HepG2 (cell line): ENCODE data around the gene SUMO4. TPM values are rescaled to one million over a fixed set of nuclear protein-coding genes. Genes with fewer than 3 reads are reported as not detected.

Experiments
- CHD2 ChIP-seq: IDR thresholded peaks from 2 replicates; pipeline ENCODE4 v1.6.1; 2011; ENCODE audit warnings: low read depth, low read length, improper control_type of control experiment
- FOXA3 ChIP-seq: IDR thresholded peaks from 2 replicates; pipeline ENCODE4 v1.6.1; 2016; ENCODE audit warnings: missing genetic modification reagents, missing compliant biosample characterization
- GPN1 ChIP-seq: sonication (generic); formaldehyde crosslinking; IDR thresholded peaks from 2 replicates; pipeline ENCODE4 v1.5.1; 2020; ENCODE audit warnings: missing genetic modification reagents, borderline replicate concordance
- MBNL3 ChIP-seq: fragments of 250-450 bp; sonication (Bioruptor Pico); conservative IDR thresholded peaks from 2 replicates; pipeline ENCODE4 v1.8.0; 2022; ENCODE audit warnings: mild to moderate bottlenecking, inconsistent platforms
- MYPOP ChIP-seq: sonication (generic); formaldehyde crosslinking; IDR thresholded peaks from 2 replicates; pipeline ENCODE4 v1.8.1; 2023; ENCODE audit warnings: mild to moderate bottlenecking, moderate library complexity, missing genetic modification reagents
- NFIC ChIP-seq: IDR thresholded peaks from 2 replicates; pipeline ENCODE4 v1.6.1; 2012; ENCODE audit warnings: mild to moderate bottlenecking, low read length, inconsistent platforms
- NRL ChIP-seq: sonication (generic); formaldehyde crosslinking; IDR thresholded peaks from 2 replicates; pipeline ENCODE4 v1.5.0; 2020; ENCODE audit warnings: missing genetic modification reagents, mild to moderate bottlenecking, moderate library complexity, borderline replicate concordance
- PHB2 ChIP-seq: fragments of 450-650 bp; IDR thresholded peaks from 2 replicates; pipeline ENCODE4 v1.6.1; 2018; ENCODE audit not compliant: partially characterized antibody
- RFX1 ChIP-seq: fragments of 450-650 bp; IDR thresholded peaks from 2 replicates; pipeline ENCODE4 v1.6.1; 2017
- SALL2 ChIP-seq: sonication (generic); formaldehyde crosslinking; IDR thresholded peaks from 2 replicates; pipeline ENCODE4 v1.8.1; 2023; ENCODE audit warnings: mild to moderate bottlenecking, missing genetic modification reagents, inconsistent platforms
- SATB2 ChIP-seq: sonication (generic); formaldehyde crosslinking; IDR thresholded peaks from 2 replicates; pipeline ENCODE4 v1.5.0; 2020; ENCODE audit warnings: missing genetic modification reagents
- SMARCE1 ChIP-seq: fragments of 450-650 bp; IDR thresholded peaks from 2 replicates; pipeline ENCODE4 v1.6.1; 2017; ENCODE audit warnings: borderline replicate concordance
- TAF15 ChIP-seq: fragments of 200-400 bp; formaldehyde crosslinking; IDR thresholded peaks from one replicate; pipeline ENCODE4 v1.6.1; 2018; ENCODE audit warnings: mild to moderate bottlenecking, low read depth, low read length; ENCODE audit not compliant: poor library complexity, severe bottlenecking
- THAP11 ChIP-seq: IDR thresholded peaks from 2 replicates; pipeline ENCODE4 v1.6.1; 2016; ENCODE audit warnings: missing biosample characterization, missing genetic modification reagents
- ZBTB3 ChIP-seq: sonication (generic); formaldehyde crosslinking; IDR thresholded peaks from 2 replicates; pipeline ENCODE4 v1.4.0; 2020; ENCODE audit warnings: low read depth, mild to moderate bottlenecking, moderate library complexity, missing genetic modification reagents, borderline replicate concordance
- ZFP1 ChIP-seq: IDR thresholded peaks from 2 replicates; pipeline ENCODE4 v1.6.1; 2016
- ZFP37 ChIP-seq: sonication (generic); formaldehyde crosslinking; IDR thresholded peaks from 2 replicates; pipeline ENCODE4 v1.4.0; 2020; ENCODE audit warnings: missing genetic modification reagents, borderline replicate concordance
- ZMYM3 ChIP-seq: sonication (generic); formaldehyde crosslinking; IDR thresholded peaks from 2 replicates; pipeline ENCODE4 v1.5.1; 2020; ENCODE audit warnings: mild to moderate bottlenecking, missing genetic modification reagents
- ZNF12 ChIP-seq: sonication (generic); formaldehyde crosslinking; IDR thresholded peaks from 2 replicates; pipeline ENCODE4 v1.5.0; 2020; ENCODE audit warnings: missing genetic modification reagents
- ZNF282 ChIP-seq: fragments of 450-650 bp; IDR thresholded peaks from 2 replicates; pipeline ENCODE4 v1.6.1; 2018; ENCODE audit not compliant: partially characterized antibody
- ZNF552 ChIP-seq: sonication (generic); formaldehyde crosslinking; IDR thresholded peaks from 2 replicates; pipeline ENCODE4 v1.9.0; 2022; ENCODE audit warnings: missing genetic modification reagents, mild to moderate bottlenecking, borderline replicate concordance
- ZNF652 ChIP-seq: IDR thresholded peaks from 2 replicates; pipeline ENCODE4 v1.6.1; 2016; ENCODE audit warnings: low read depth, borderline replicate concordance
- ZNF724P ChIP-seq: sonication (generic); formaldehyde crosslinking; IDR thresholded peaks from 2 replicates; pipeline ENCODE4 v1.8.0; 2022; ENCODE audit warnings: missing genetic modification reagents, borderline replicate concordance
- polyA plus RNA-seq, 8 experiments: library from polyadenylated mRNA; depleted of rRNA in 3 of 8; stranded (reverse) in 7 of 8; unstranded in 1 of 8; fragments of >200 nt; fragmentation: Illumina TruSeq in 4 of 8; extraction: Trizol in 4 of 8; gene quantifications; 2 replicates each; pipeline versions ENCODE4 v1.2.1 to v1.2.3, GENCODE V29; 2011 to 2016; ENCODE audit warnings: low read depth in 4 of 8, missing spikeins in 1 of 8, mixed read lengths in 1 of 8; ENCODE audit not compliant: insufficient read depth in 1 of 8
- total RNA-seq, 5 experiments: library from RNA; depleted of rRNA; stranded (reverse); fragments of >200 nt; fragmentation: Illumina TruSeq; extraction: Trizol; gene quantifications; 2 replicates each; pipeline ENCODE4 v1.2.3, GENCODE V29; 2016; ENCODE audit warnings: low read depth in 1 of 5
- TF ChIP-seq, protein P1 (sequence below): sonication (generic); formaldehyde crosslinking; conservative IDR thresholded peaks from 2 replicates; pipeline ENCODE4 v1.4.0; 2020; ENCODE audit warnings: missing genetic modification reagents
- TF ChIP-seq, protein P2 (sequence below): sonication (generic); formaldehyde crosslinking; IDR thresholded peaks from 2 replicates; pipeline ENCODE4 v1.4.0; 2020; ENCODE audit warnings: missing genetic modification reagents
- TF ChIP-seq, protein P3 (sequence below): sonication (generic); formaldehyde crosslinking; IDR thresholded peaks from 2 replicates; pipeline ENCODE4 v1.4.0; 2020; ENCODE audit warnings: missing genetic modification reagents

Gene SUMO4
- total and polyA plus RNA-seq, 2 of the 13 experiments (the other 11 are each of a cell fraction or from before 2014, with no cell fraction given) = 0.22 to 1.2 TPM

- TF ChIP-seq THAP11 (CRISPR knock-in tag) (0 out of 2 replicates have a peak, but pooled peaks have one; percentile 48), PHB2 (no peak), ZNF282 (no peak), FOXA3 (CRISPR knock-in tag) (peak; percentile 62), SATB2 (CRISPR knock-in tag) (no peak), SALL2 (CRISPR knock-in tag) (0 out of 2 replicates have a peak, but pooled peaks have one; percentile 55), TAF15 (no peak), GPN1 (peak; percentile 49; the same call in 1 of the 2 replicates), SMARCE1 (no peak), ZFP1 (CRISPR knock-in tag) (no peak), CHD2 (no peak), ZMYM3 (peak; percentile 50; the same call in 1 of the 2 replicates), ZNF12 (CRISPR knock-in tag) (0 out of 2 replicates have a peak, but pooled peaks have one; percentile 15), NFIC (no peak), ZBTB3 (no peak), ZFP37 (CRISPR knock-in tag) (no peak), ZNF652 (CRISPR knock-in tag) (0 out of 2 replicates have a peak, but pooled peaks have one; percentile 20), RFX1 (no peak), ZNF552 (CRISPR knock-in tag) (no peak), MBNL3 (CRISPR knock-in tag) (no peak), MYPOP (CRISPR knock-in tag) (no peak), NRL (CRISPR knock-in tag) (peak; percentile 29; the same call in 1 of the 2 replicates), ZNF724P (CRISPR knock-in tag) (no peak)
- TF ChIP-seq, protein P1, sequence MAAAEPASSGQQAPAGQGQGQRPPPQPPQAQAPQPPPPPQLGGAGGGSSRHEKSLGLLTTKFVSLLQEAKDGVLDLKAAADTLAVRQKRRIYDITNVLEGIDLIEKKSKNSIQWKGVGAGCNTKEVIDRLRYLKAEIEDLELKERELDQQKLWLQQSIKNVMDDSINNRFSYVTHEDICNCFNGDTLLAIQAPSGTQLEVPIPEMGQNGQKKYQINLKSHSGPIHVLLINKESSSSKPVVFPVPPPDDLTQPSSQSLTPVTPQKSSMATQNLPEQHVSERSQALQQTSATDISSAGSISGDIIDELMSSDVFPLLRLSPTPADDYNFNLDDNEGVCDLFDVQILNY (CRISPR knock-in tag) = no peak
- TF ChIP-seq, protein P2, sequence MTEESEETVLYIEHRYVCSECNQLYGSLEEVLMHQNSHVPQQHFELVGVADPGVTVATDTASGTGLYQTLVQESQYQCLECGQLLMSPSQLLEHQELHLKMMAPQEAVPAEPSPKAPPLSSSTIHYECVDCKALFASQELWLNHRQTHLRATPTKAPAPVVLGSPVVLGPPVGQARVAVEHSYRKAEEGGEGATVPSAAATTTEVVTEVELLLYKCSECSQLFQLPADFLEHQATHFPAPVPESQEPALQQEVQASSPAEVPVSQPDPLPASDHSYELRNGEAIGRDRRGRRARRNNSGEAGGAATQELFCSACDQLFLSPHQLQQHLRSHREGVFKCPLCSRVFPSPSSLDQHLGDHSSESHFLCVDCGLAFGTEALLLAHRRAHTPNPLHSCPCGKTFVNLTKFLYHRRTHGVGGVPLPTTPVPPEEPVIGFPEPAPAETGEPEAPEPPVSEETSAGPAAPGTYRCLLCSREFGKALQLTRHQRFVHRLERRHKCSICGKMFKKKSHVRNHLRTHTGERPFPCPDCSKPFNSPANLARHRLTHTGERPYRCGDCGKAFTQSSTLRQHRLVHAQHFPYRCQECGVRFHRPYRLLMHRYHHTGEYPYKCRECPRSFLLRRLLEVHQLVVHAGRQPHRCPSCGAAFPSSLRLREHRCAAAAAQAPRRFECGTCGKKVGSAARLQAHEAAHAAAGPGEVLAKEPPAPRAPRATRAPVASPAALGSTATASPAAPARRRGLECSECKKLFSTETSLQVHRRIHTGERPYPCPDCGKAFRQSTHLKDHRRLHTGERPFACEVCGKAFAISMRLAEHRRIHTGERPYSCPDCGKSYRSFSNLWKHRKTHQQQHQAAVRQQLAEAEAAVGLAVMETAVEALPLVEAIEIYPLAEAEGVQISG (CRISPR knock-in tag) = peak; percentile 46; the same call in 1 of the 2 replicates
- TF ChIP-seq, protein P3, sequence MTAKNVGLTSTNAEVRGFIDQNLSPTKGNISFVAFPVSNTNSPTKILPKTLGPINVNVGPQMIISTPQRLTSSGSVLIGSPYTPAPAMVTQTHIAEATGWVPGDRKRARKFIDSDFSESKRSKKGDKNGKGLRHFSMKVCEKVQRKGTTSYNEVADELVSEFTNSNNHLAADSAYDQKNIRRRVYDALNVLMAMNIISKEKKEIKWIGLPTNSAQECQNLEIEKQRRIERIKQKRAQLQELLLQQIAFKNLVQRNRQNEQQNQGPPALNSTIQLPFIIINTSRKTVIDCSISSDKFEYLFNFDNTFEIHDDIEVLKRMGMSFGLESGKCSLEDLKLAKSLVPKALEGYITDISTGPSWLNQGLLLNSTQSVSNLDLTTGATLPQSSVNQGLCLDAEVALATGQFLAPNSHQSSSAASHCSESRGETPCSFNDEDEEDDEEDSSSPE = no peak
These were observed 32.1 kb downstream of the SUMO4 start (continued) for GRCh38 chr6:149431905-149432775.
